Heart left ventricle (tissue), 16 donors: Measurements from ENCODE around the gene DRC7. TPM values are rescaled to one million over a fixed set of nuclear protein-coding genes. Genes with fewer than 3 reads are reported as not detected.

Source experiments
- ATAC-seq, 4 donors: fragments of 200-7000 bp; cut with Tn5 transposase; one replicate each; pipeline ENCODE4 v1.9.1; 2020 to 2022; ENCODE audit warnings: moderate library complexity in 4 of 4, mild to moderate bottlenecking in 3 of 4, moderate number of reproducible peaks in 1 of 4
- DNase-seq, 5 donors: peaks; one replicate each; pipeline ENCODE4 v3.0.0-alpha.2; 2020
- H3K27ac ChIP-seq, 12 donors: fragments of 200-600 bp; sonication (generic) in 4 of 12; one replicate each; pipeline versions ENCODE4 v1.5.0 to v1.8.0; 2016 to 2022; ENCODE audit warnings: mild to moderate bottlenecking in 2 of 12
- H3K27me3 ChIP-seq, 9 donors: fragments of 200-600 bp; sonication (generic) in 2 of 9; one replicate each; pipeline versions ENCODE4 v1.5.1 to v1.8.0; 2016 to 2022; ENCODE audit warnings: mild to moderate bottlenecking in 3 of 9
- H3K36me3 ChIP-seq, 9 donors: fragments of 200-600 bp; sonication (generic) in 2 of 9; one replicate each; pipeline versions ENCODE4 v1.5.0 to v1.8.0; 2018 to 2022; ENCODE audit warnings: mild to moderate bottlenecking in 2 of 9
- H3K4me1 ChIP-seq, 12 donors: fragments of 200-600 bp; sonication (generic) in 4 of 12; one replicate each; pipeline versions ENCODE4 v1.5.0 to v1.8.0; 2016 to 2022; ENCODE audit warnings: mild to moderate bottlenecking in 3 of 12
- H3K4me3 ChIP-seq, 12 donors: fragments of 200-600 bp; sonication (generic) in 4 of 12; one replicate each; pipeline versions ENCODE4 v1.5.0 to v1.8.0; 2017 to 2022; ENCODE audit warnings: mild to moderate bottlenecking in 9 of 12, moderate library complexity in 4 of 12
- H3K9me3 ChIP-seq, 12 donors: fragments of 200-600 bp; sonication (generic) in 4 of 12; one replicate each; pipeline versions ENCODE4 v1.5.0 to v1.8.0; 2016 to 2022; ENCODE audit warnings: mild to moderate bottlenecking in 1 of 12
- CTCF ChIP-seq, 12 donors: fragments of 200-600 bp; sonication (generic) in 4 of 12; IDR thresholded peaks; one replicate each; pipeline versions ENCODE4 v1.5.0 to v1.8.0; 2018 to 2022; ENCODE audit warnings: antibody characterized with exemption in 12 of 12, mild to moderate bottlenecking in 5 of 12
- POLR2A ChIP-seq, 2 donors: fragments of 450-650 bp; IDR thresholded peaks; one replicate each; pipeline ENCODE4 v1.6.1; 2017; ENCODE audit warnings: antibody characterized with exemption in 2 of 2, mild to moderate bottlenecking in 2 of 2, moderate library complexity in 2 of 2
- WGBS, 4 donors: extraction: QIAGEN DNeasy Blood & Tissue Kit in 2 of 4; methylation state at CpG; one replicate each; pipeline versions ENCODE4 v1.1.5 to v1.1.7; 2013 to 2018; 5-methylcytosine and 5-hydroxymethylcytosine counted together
- intact Hi-C, 10 donors: fragments of 100-400 bp; cut with DNase I; formaldehyde crosslinking; loops; one replicate each; pipeline versions ENCODE4 v1.11.1 to v1.14.2; 2022
- polyA plus RNA-seq, 2 donors: library from polyadenylated mRNA; stranded (reverse); fragments of 200-250 nt; gene quantifications; one replicate each; pipeline ENCODE4 v1.2.3, GENCODE V29; 2013
- total RNA-seq, 9 donors: library from RNA; depleted of rRNA in 2 of 9; stranded (reverse); fragments of >200 nt in 2 of 9; fragmentation: NEBNext Ultra II Directional in 3 of 9; extraction: Animal tissue kit (Norgen Biotek cat#: 25700) in 3 of 9; gene quantifications; one replicate each; pipeline versions ENCODE4 v1.1.0 to v1.2.4, GENCODE V29; 2016 to 2023
- donor health status: ischemic (EF 13 %, LVEDD 7.1; RV severe dilation, severe dysfunction).
- donor health status: healthy with polysubstance abuse.
- donor health status: DM: no; HTN: yes; CAD: no.
- donor health status: DM: no; HTN: no; CAD: no.
- donor health status: ischemic (EF 25% LVEDD 6.9; RV normal size, moderate dysfunction).
- donor health status: ischemic (EF 25% LVEDD 5.7; RV mildly dilated, moderate dysfunction).
- donor health status: healthy.
- donor health status: DM: yes; HTN: yes; CAD: no.
- donor health status: ischemic (EF 35%, LVEDD 5.7; RV mildly dilated, moderate dysfunction).
- donor health status: nonischemic (EF 11% LVEDD 7.7; RV severe dilation, severe dysfunction).
- donor health status: DM: yes; HTN: yes; CAD: no.
- donor health status: PGD.
- donor health status: ischemic (EF 29% LVEDD 5.4; RV normal size, mild dysfunction).
- donor health status: nonischemic (EF 23%, LVEDD 6.1; RV moderate dilation, normal function).

Gene DRC7
- total and polyA plus RNA-seq, 11 donors, result 0.29 TPM; not detected in 10

DNA sequence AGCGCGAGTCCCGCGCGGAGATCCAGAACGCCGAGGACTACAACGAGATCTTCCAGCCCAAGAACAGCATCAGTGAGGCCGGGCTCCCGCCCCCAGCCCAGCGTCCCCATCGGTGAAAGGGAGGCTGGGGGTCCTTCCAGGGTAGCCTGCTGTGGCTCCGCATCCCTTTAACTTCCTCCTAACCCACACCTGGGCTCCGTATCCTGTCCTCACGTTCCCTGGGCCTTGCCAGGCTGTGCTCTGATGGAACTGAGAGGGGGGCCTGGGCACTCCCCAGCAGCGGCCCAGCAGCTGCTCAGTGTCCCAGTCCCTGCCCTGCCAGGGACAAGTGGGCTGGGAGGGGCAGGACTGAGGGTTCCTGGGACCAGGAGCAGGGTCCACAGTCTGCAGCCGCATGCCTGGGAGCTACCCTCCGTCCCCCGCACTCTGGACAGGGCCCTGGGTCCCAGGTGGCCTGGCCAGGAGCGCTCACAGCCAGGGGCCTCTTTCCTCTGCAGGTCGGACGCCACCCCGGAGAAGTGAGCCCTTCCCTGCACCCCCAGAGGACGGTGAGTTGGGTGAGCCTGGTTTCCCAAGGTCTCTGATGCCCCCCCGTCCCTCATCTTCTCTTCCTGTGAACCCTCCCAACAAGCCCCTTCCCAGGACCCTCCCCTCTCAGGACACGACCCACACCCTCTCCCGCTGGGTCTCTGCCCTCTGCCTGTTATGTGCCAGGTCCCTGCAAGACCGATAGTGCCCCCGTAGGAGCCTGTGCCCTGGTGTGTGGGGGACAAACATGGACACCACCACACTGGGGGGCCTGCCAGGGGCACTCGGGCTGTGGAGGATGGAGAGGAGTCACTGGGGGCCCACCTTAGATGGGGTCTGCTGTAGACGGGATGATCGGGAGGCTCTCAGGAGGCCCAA, 59.1 kb downstream of the DRC7 start:
- Histone ChIP-seq H3K27me3 (no peaks in the 10 kb centered on the region), H3K27ac (no peak overlapping the region), H3K4me3 (no peak overlapping the region), H3K36me3 (peaks cover 0 to 50% (median 8%) of the 10 kb centered on the region in 9 donors), H3K9me3 (no peaks in the 10 kb centered on the region), H3K4me1 (peaks cover 0 to 19% (median 14%) of the 10 kb centered on the region in 12 donors)
- DNase-seq (peak in 3 of 5 donors; percentile 15 to 51 (median 22)), ATAC-seq (no peak)
- WGBS, 4 donors, result 90 to 93% (median 92%) methylated on average over 26 to 32 of the region's 32 CpGs
- intact Hi-C loops, result loop anchor here in 3 of 10 donors (2.0 to 10.0 kb wide), 3 partner anchors 113 to 251 kb away; partner anchors contain the start of genes USB1 (in 1 of the 3) and ZNF319 (in 1 of the 3)
- no peak for TF ChIP-seq CTCF (IDR thresholded peaks at IDR 0.05)
- TF ChIP-seq POLR2A (IDR thresholded peaks at IDR 0.05), result no peak

GRCh38 chr16:57754354-57755060, 59.9 kb downstream of the DRC7 start:
- DNase-seq, result peak in 2 of 5 donors; percentile 21 to 28

DNA sequence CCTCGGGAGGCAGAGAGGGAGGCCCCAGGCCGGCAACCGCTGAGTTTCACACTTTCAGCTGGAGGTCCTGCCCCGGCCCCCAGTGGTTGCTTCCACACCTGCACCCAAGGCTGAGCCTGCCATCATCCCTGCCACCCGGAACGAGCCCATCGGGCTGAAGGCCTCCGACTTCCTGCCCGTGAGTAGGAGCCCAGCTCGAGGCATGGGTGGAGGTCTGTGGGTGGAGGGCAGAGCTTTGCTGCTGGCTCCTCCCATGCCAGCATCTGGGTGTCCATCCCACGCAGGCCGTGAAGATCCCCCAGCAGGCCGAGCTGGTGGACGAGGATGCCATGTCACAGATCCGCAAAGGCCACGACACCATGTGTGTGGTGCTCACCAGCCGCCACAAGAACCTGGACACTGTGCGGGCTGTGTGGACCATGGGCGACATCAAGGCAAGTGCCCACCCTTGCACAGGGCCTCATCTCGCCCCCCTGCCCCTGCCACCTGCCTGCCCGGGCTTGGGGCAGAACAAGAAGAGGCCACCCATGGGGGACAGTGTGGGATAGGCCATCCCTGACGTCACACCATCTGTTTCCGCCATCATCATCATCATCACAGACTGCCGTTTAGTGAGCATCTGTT, 60.6 kb downstream of the DRC7 start:
- H3K36me3 ChIP-seq, result peaks cover 0 to 65% (median 12%) of the 10 kb centered on the region in 9 donors

More at GRCh38 chr16:57754354-57755060, 59.9 kb downstream of the DRC7 start:
- no peak for ATAC-seq
- H3K36me3 ChIP-seq, result peaks cover 0 to 59% (median 9%) of the 10 kb centered on the region in 9 donors
- no peak for TF ChIP-seq POLR2A (IDR thresholded peaks at IDR 0.05)
- TF ChIP-seq CTCF (IDR thresholded peaks at IDR 0.05), result no peak
- intact Hi-C loops, result loop anchor here (2.0 to 10.0 kb wide), 8 partner anchors 38 to 250 kb away; partner anchors contain the start of genes USB1 (in 5 of the 10), ZNF319 (in 5 of the 10) and KIFC3 (in 4 of the 10)
- no peak overlapping the region for H3K27ac ChIP-seq
- peaks cover 0 to 26% (median 14%) of the 10 kb centered on the region in 12 donors for H3K4me1 ChIP-seq
- no peak overlapping the region for H3K4me3 ChIP-seq
- H3K27me3 ChIP-seq, result no peaks in the 10 kb centered on the region
- H3K9me3 ChIP-seq, result no peaks in the 10 kb centered on the region
- 83 to 92% (median 88%) methylated on average over 7 to 9 of the region's 9 CpGs for WGBS, 4 donors

More for the DNA sequence above, 60.6 kb downstream of the DRC7 start:
- ATAC-seq (no peak), DNase-seq (peak in 2 of 5 donors; percentile 19 to 55)
- intact Hi-C loops, result loop anchor here (2.0 to 10.0 kb wide), 8 partner anchors 37 to 250 kb away; partner anchors contain the start of genes USB1 (in 5 of the 10), ZNF319 (in 5 of the 10) and KIFC3 (in 4 of the 10)
- Histone ChIP-seq H3K27me3 (no peaks in the 10 kb centered on the region), H3K4me3 (no peak overlapping the region), H3K27ac (no peak overlapping the region), H3K4me1 (peaks cover 0 to 29% (median 14%) of the 10 kb centered on the region in 12 donors), H3K9me3 (no peaks in the 10 kb centered on the region)
- WGBS, 4 donors, result 80 to 85% (median 83%) methylated on average over 14 to 24 of the region's 24 CpGs
- TF ChIP-seq POLR2A (IDR thresholded peaks at IDR 0.05) (no peak), CTCF (IDR thresholded peaks at IDR 0.05) (no peak)
